GM10248 (cell line): ENCODE measurements around the gene CCDC50.

Source experiments
- CTCF ChIA-PET: fragments of 300-600 bp; sonication (Branson Sonifier 250); formaldehyde crosslinking; extraction: SDS; loops from one replicate; lab custom pipeline; 2021; ENCODE audit warnings: antibody characterized with exemption; lab: Yijun Ruan, JAX
- POLR2A ChIA-PET: fragments of 350-650 bp; sonication (Branson Sonifier 250); formaldehyde crosslinking; extraction: SDS; loops from one replicate; lab custom pipeline; 2020; ENCODE audit warnings: antibody characterized with exemption; lab: Yijun Ruan, JAX
- DNase-seq: peaks from one replicate; pipeline ENCODE4 v3.0.0; 2012; ENCODE audit errors: extremely low spot score
- CTCF ChIP-seq: IDR thresholded peaks from 2 replicates; pipeline ENCODE4 v1.5.1; 2012; ENCODE audit warnings: mild to moderate bottlenecking, low read depth; ENCODE audit errors: extremely low read depth, missing control alignments, control extremely low read depth

CCDC50 gene

GRCh38 chr3:191424881-191425280 lies 95.7 kb downstream of the CCDC50 start:
- ChIA-PET CTCF (interaction anchor here (0.5 kb wide), 1 partner anchor 93 kb away, joined by 3 read pairs; no protein-coding TSS in a partner anchor), POLR2A (no interaction called here)

DNA sequence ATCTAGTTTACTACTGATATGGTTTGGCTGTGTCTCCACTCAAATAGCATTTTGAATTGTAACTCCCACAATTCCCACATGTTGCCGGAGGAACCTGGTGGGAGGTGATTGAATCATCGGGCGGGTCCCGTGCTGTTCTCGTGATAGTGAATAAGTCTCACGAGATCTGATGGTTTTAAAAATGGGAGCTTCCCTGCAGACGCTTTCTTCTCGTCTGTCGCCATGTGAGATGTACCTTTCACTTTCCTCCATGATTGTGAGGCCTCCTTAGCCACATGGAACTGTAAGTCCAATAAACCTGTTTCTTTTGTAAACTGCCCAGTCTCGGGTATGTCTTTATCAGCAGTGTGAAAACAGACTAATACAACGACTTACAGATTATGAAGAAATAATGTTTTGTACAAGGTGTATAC lies 96.1 kb downstream of the CCDC50 start:
- no peak for TF ChIP-seq CTCF
- ChIA-PET POLR2A (no interaction called here), CTCF (interaction anchor here (0.5 kb wide), 1 partner anchor 92 kb away, joined by 3 read pairs; no protein-coding TSS in a partner anchor)
- no peak for DNase-seq

More at GRCh38 chr3:191424881-191425280, 95.7 kb downstream of the CCDC50 start:
- no peak for DNase-seq
- TF ChIP-seq CTCF, result no peak

DNA sequence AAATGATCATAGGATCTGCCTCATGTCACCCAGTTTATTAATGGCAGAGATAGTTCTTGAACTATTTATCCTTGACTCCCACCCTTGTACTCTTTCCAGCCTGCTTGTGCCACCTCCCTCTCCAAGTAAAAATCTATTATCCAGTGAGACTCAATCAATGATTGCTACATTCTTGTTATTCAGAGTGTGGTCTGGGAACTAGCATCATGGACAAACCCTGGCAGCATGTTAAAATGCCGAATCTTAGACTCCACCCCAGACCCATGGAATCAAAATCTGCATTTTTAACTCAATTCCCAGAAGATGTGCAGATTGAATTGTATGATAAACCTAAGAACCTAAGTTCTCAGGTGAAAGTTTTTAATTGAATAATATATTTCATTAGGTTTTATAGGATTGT lies 97.1 kb downstream of the CCDC50 start:
- CTCF ChIA-PET, result no interaction called here
- POLR2A ChIA-PET, result no interaction called here
- DNase-seq, result no peak
- no peak for TF ChIP-seq CTCF

DNA sequence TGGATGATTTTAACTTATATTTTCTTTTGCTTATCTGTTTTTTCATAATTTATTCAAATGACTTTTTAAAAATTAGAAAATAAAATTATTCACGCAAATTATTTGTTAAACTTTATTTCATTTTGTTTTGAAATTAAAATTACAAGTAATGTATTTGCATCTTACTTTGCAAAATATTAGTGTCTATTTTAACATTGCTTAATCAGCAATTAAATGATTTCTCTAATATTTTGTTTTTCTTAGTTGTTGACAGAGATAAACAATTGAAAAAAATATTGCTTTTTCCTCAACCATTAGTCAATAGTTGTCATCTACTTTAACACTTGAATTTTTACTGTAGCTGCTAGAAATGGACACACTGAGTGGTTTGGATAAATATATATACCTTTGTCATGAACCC lies 99.0 kb downstream of the CCDC50 start:
- ChIA-PET POLR2A (no interaction called here), CTCF (interaction anchor here (1.6 kb wide), 1 partner anchor 9 kb away, joined by 3 read pairs; no protein-coding TSS in a partner anchor)
- no peak for DNase-seq
- TF ChIP-seq CTCF, result no peak

DNA sequence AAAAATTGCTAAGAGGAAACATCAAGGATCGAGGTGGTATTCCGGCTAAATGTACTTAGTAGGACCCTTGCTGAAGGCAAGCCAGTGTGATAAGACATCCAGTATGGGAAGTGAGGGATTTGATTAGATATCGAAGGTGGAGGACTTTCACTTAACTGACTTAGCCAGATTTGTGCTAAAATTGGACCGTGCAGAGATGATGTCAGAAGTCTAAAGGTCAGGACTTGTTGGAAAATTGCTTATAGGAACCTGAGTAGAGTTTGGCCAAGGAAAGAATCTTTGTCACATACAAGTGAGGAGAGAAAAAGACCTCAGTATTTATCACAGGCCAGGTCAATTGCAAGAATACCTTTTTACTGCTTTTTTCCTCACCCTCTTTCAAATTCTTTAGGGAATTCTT lies 100.9 kb downstream of the CCDC50 start:
- ChIA-PET CTCF (interaction anchor here (1.1 to 1.5 kb wide), 2 partner anchors 17 to 1014 kb away, joined by 3 to 5 read pairs; no protein-coding TSS in a partner anchor), POLR2A (no interaction called here)
- TF ChIP-seq CTCF, result no peak
- no peak for DNase-seq

DNA sequence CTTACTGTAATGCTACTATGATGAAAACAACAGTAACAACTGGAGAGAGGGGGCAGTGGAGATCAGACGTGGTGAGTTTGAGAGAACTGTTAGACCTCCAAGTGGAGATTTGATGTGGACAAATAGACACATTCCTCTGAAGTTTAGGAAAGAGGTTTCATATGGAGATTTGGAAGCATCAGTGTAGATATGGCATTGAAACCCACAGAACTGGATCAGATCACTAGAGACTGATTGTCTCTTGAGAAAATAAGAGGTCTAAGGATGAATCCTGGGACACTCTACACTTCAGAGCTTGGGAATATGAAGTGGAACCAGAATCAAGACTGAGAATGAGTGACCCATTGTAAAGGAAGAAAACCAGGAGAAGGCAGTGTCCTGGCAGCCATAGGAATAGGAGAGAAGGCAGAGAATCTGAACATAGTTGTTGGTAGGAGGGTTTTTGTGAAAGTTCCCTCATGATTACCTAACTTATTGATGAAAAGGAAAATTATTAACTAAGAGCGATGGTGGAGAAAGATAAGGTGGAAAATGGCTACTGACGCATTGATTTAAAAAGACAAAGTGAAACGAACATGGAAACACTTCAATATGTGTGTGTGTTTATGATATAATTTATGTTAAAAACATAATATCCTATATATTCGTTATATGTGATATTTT lies 102.1 kb downstream of the CCDC50 start:
- TF ChIP-seq CTCF, result no peak
- DNase-seq, result no peak
- ChIA-PET POLR2A (no interaction called here), CTCF (no interaction called here)
